SIG-M5 treated with dmso at 0.1 percent for 504 hours (cell line): ENCODE measurements around the gene OR6V1.

Experiments used
- DNase-seq: peaks from one replicate; lab custom pipeline; 2025; ENCODE audit not compliant: unreplicated experiment; lab: John Stamatoyannopoulos, UW

Gene OR6V1, protein sequence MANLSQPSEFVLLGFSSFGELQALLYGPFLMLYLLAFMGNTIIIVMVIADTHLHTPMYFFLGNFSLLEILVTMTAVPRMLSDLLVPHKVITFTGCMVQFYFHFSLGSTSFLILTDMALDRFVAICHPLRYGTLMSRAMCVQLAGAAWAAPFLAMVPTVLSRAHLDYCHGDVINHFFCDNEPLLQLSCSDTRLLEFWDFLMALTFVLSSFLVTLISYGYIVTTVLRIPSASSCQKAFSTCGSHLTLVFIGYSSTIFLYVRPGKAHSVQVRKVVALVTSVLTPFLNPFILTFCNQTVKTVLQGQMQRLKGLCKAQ

DNA sequence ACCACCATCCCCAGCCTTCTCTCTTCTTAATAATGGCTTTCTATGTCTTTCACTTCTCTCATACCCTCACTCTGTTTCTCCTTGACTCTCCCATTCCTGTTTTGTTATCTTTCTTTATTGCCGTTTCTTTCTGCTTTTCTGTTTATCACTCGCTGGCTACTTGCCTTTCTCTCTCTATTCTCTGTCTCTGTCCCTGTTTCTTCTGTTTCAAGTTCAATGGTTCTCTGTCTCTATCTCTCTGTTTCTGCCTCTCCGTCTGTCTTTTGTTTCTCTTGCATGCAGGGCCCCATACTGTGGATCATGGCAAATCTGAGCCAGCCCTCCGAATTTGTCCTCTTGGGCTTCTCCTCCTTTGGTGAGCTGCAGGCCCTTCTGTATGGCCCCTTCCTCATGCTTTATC is at the start of gene OR6V1:
Gene OR6V1 (plus strand): TSS at position 301 of the 400 bp plus-strand sequence. CDS start 0 bp downstream, at position 301.
- DNase-seq = no peak

- no peak for DNase-seq
Observed at GRCh38 chr7:143002898-143003297, 49.2 kb upstream of the OR6V1 start.

DNA sequence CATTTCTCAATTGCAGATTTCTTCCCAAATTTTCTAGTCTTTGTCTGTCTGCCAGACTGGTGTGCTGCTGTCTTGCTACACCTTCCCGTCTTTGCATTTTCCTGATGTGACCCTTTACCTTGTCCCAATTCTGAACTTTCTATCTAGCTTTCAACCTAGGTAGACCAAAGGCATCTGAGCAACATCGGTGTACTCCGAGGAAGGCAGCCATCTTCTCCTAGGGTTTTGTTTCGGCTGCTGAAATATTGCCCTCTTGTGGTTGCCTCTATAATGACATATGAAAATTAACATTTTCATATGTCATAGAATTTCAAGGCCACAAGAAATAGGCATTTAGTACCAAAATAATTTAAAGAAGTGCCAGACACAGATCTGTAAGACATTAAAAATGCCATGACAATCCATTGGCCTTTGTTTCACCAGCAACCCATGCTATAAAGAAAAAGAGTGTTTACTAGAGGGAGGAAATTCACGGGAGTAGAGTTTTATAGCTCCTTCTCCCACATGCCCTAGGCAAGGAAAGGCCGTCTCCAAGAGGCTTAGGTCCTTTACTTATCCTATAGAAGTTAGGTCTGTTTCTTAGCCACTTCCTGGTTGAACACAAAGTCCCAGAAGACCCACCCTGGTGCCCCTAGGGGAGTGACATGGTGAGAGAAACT is 48.6 kb upstream of the OR6V1 start:
- peak; percentile 55 for DNase-seq

DNA sequence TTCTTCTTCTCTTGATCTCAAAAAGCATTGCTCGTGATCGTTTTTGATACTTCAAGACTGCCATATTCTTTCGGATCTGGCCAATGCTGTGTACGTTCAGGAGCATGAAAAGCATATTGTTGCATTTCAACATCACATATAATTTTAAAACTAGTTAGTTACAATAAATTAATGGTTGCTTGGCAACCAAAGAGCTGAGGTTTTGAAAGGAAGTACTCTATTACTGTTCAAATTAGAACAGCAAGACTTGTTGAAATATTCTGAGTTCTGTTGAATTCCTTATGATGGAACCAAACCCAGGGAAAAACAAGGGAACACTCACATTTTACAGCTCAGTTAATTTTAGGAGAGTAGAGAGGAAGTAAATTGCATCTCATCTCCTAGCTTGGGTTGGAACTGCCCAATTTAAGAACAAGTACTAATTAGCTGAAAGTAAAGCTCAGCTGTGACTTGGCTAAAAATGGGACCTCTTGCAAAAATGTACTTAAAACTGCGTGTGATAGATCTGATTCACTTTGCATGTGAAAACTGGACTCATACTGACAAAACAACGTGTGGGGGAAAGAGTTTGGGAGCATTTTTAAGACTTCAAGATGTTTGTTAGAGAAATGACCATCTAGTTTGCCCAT is 46.4 kb upstream of the OR6V1 start:
- no peak for DNase-seq

DNA sequence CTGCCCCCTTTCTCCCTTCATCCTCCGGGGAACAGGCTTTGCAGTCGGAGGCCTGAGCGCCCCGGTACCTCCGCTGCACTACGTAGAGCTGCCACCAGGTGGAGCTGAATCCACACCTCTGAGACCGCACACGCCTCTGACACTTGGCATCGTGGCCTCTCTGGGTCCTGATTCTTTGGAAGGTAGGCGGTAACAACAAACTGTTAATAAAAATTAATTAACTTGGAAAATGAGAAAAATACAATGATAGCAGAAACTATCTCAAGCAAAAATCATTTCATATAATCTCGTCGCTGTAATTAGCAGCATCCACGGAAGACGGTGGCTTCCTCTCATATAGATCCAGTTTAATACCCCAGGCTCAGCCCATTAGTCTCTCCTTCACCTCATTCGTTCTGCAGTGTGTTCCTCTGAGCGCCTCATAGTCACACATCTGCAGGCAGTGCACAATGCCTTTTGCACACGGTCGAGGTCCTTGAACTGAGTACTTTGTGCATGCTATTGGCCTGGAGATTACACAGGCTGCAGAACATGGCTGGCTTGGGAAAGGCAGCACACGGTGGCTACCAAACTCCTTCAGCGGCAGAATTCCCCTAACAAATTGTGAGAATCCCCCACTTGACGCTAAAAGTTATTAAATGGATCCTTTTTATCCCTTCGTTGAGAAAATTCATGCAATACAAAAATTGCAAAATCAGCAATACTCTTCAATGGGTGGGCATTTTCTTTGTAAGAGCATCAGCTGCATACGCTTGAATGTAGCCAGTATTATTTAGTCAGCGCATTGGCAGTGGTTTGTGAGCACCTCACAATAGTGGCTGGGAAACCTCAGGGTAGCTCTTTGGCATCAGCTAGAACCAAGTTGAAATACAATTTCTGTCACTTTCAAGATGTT is 43.9 kb upstream of the OR6V1 start:
- DNase-seq = peak; percentile 57

DNA sequence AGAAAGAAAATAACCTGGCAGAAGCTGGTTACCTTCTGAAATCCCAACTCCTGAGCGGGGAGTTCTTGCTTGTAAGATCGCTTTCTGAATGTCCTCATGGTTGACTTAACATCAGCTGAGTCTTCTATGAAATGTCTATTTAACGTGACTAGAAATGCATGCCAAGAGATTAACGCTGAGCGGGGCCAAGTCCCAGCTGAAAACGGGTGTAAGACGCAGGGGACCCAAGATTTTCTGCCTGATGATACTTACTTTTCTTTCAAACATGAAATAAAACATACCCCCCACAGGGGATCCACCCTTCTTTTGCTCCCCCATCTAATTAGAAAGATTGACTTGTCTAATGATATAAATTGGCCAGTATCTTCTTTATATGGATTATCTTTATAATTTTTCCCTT is 40.1 kb upstream of the OR6V1 start:
- no peak for DNase-seq

- DNase-seq = no peak
Observed at GRCh38 chr7:143012409-143012808, 39.7 kb upstream of the OR6V1 start.

DNA sequence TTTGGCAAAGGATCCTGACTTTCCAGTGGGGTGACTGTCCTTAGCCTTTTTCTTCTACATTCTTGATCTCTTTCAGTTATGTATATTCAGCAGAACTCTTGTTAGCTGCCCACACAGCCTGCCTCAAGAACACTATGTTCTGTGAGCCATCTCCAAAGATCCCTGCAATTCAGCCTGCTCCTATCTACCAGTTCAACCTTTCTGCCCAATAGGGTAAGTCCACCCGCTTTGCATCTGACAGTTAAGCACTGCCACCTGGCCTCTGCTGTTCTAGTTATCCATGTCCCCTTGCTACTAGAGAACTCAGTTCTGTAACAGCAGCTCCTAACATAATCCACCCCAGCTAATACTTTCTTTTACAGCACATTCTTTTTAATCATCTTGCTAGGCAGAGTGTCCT is 38.7 kb upstream of the OR6V1 start:
- no peak for DNase-seq

GRCh38 chr7:143013893-143014292 is 38.2 kb upstream of the OR6V1 start:
- DNase-seq = no peak

DNA sequence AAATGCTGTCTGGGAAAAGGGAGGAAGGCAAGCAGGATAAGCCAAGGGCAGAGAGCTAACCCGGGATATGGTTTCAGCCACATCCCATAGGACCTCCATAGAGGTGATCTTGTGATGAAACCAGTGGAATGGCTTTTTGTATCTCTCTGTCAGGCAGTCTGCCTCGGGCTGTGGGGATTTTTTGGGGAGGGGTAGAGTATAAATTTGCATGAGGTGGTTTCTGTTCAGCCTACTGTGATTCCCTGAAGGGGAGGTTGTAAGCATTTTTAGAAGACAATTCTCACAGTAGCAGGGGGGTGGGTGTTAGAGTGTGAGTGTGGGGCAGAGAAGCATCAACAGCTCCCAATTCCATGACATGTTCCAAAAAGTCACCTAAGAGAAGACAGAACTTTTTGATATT is 37.1 kb upstream of the OR6V1 start:
- DNase-seq = no peak

GRCh38 chr7:143015926-143016490 is 36.1 kb upstream of the OR6V1 start:
- DNase-seq = no peak

DNA sequence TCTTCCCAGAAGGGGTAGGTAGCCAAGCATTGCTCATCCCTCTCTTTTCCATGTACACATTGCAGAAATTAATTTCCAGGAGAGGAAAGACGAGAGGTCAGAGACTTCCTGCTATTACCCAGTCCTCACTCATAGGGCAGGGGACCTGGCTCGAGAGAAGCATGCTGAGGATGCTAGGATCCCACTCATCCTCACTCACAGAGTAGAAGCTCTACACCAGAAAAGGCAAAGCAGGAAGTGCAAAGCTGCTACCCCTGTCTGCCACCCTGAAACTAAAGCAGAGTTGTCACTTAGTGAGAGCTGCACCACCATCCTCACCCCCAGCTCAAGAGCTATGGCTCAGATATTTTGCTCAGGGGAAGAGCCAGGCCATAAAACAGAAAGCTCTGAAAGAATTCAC is 35.1 kb upstream of the OR6V1 start:
- no peak for DNase-seq

DNA sequence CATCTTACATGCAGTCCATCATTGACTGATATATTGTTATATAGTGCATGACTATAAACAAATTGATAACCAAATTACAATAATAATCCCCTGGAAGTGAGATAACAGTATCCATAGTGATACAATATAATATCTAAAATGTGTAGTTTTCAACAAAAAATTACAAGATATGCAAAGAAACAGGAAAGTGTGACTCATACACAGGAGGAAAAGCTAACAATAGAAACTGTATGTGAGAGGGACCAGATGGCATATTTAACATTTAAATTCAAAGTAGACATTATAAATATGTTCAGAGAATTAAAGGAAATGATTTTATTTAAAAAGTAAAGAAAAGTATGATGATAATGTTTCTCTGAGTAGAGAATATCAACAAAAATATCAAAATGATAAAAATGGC is 33.2 kb upstream of the OR6V1 start:
- no peak for DNase-seq

DNA sequence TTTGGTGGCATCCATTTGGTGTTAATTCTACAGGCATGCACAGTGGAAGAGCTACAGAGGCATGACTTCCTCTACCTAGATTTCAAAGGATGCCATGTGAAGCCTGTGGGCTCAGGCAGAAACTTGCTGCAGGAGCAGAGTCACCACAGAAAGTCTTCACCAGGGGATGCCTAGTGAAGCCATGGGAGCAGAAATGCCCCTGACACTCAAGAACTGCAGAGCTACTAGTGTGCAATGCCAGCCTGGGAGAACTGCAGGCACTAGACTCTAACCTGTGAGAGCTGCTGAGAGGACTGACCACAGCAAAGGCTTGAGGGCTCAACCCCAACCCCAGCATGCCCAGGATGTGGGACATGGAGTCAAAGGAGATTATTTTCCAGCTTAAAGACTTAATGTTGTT is 29.1 kb upstream of the OR6V1 start:
- no peak for DNase-seq

DNA sequence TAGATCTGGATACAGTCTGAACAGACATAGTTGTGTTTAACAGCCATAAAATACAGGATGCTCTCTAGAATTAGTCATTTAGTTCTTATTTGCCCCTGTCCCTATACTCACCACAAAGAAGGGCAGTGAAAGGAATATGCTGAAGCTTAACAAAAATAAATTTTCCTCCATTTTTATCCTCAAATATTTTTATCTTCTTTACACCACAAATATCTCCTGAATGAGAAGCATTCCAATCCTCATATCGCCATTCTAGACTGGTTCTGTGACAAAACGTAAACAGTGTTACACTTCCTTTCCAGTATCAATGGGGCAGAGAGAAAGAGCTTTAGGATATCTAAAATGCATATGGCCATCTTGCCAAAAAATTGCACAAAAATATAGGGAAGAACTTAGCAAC is 26.8 kb upstream of the OR6V1 start:
- DNase-seq = no peak

- no peak for DNase-seq
Observed at GRCh38 chr7:143027032-143027431, 25.1 kb upstream of the OR6V1 start, which contains the start of gene OR9A2. OR9A2 (minus strand) TSS chr7:143027132; CDS start chr7:143027132, 0 bp downstream.

DNA sequence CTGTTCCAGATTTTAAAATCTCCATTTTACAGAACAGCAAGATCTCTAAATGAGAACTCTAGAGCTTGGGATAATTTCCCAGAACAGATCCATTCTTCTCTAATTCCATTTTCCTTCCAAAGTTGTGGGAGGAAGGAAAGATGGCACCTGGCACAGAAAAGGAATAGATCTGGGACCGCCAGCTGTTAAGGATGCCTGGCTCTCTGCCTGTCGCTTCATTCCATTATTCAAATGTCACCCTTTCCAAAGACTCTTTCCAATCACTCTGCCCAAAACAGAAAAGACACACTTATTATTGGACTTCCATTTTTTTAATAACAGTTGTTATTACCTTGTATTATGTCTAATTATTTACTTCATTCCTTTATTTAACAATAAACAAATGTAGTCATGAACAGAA is 24.5 kb upstream of the OR6V1 start:
- no peak for DNase-seq

- DNase-seq = no peak
Observed at GRCh38 chr7:143038635-143039034, 13.5 kb upstream of the OR6V1 start.

GRCh38 chr7:143040209-143040715 is 11.9 kb upstream of the OR6V1 start:
- DNase-seq = no peak

GRCh38 chr7:143041346-143041745 is 10.8 kb upstream of the OR6V1 start:
- DNase-seq = no peak
